ENCODE data around the gene HINT1.

DNA sequence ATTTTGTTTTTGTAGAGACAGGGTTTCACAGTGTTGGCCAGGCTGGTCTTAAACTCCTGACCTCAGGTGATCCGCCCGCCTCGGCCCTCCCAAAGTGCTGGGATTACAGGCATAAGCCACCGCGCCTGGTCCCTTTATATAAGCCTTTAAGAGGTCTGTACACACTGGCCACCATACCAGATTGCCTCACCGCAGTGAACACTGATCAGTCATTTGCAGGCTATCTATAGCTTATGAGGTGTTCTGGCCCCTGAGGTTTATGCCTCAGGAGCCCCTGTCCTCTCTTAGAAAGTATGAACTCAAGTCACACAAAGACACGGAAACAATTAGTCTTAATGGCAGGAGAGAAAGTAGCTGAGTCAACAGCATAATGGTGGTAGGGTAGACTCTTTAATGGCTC lies 14.6 kb downstream of the HINT1 start:
- no peak for TF ChIP-seq POLR2A (IDR thresholded peaks at IDR 0.05; ENCODE audit: low read length)
- no peak for TF ChIP-seq GATA1 (IDR thresholded peaks at IDR 0.05; ENCODE audit: low read depth, low read length)
